ENCODE results near the gene PRDM16.

GRCh38 chr1:3367376-3367775, 298.4 kb downstream of the PRDM16 start:
- TF ChIP-seq ZC3H10 (CRISPR knock-in tag; IDR thresholded peaks at IDR 0.05): no peak
- no peak for TF ChIP-seq ARNTL (CRISPR knock-in tag; IDR thresholded peaks at IDR 0.05; ENCODE audit: borderline replicate concordance, low read depth)
- TF ChIP-seq TSHZ2 (CRISPR knock-in tag; IDR thresholded peaks at IDR 0.05): no peak
- TF ChIP-seq CREB5 (CRISPR knock-in tag; IDR thresholded peaks at IDR 0.05; ENCODE audit: low read depth): no peak
- no peak for TF ChIP-seq SNAI2 (CRISPR knock-in tag; IDR thresholded peaks at IDR 0.05)
- TF ChIP-seq ZFP3 (CRISPR knock-in tag; IDR thresholded peaks at IDR 0.05): no peak
